Brain microvascular endothelial cell (primary cell): ENCODE data around the gene KCNG2.

Source experiments
- DNase-seq: peaks from one replicate; pipeline ENCODE4 v3.0.0-alpha.2; 2020
- H3K27ac ChIP-seq: fragments of 250-450 bp; sonication (Bioruptor Pico); 2 replicates; pipeline ENCODE4 v1.5.1; 2020; ENCODE audit warnings: mild to moderate bottlenecking, moderate library complexity
- H3K27me3 ChIP-seq: fragments of 250-450 bp; sonication (Bioruptor Pico); replicated peaks from 2 replicates; pipeline ENCODE4 v1.5.1; 2020; ENCODE audit warnings: mild to moderate bottlenecking
- H3K36me3 ChIP-seq: fragments of 250-450 bp; sonication (Bioruptor Pico); replicated peaks from 2 replicates; pipeline ENCODE4 v1.5.1; 2020; ENCODE audit warnings: mild to moderate bottlenecking
- H3K4me3 ChIP-seq: 2 replicates; pipeline ENCODE4 v1.5.1; 2011; ENCODE audit warnings: low read depth, mild to moderate bottlenecking, control low read depth, low read length, moderate library complexity
- CTCF ChIP-seq: IDR thresholded peaks from 2 replicates; pipeline ENCODE4 v1.5.1; 2011; ENCODE audit warnings: low read depth, mild to moderate bottlenecking, moderate library complexity, low read length, control low read depth, inconsistent platforms; ENCODE audit errors: missing control alignments
- in situ Hi-C: cut with HindIII; loops from 2 replicates; pipeline ENCODE4 v1.10.0; 2017; ENCODE audit warnings: low sequenced_read_pairs, low pct_ligation_motif_present

Gene KCNG2

GRCh38 chr18:79918615-79919011, 120.9 kb downstream of the KCNG2 start:
- peaks cover 14% of the 10 kb centered on the region for H3K36me3 ChIP-seq
- no peak for TF ChIP-seq CTCF
- no peaks in the 10 kb centered on the region for H3K27me3 ChIP-seq
- no peak for DNase-seq
- no peak overlapping the region for H3K4me3 ChIP-seq
- H3K27ac ChIP-seq, result no peak overlapping the region
- in situ Hi-C loops, result no loop called here

- in situ Hi-C loops, result no loop called here
- DNase-seq, result no peak
- Histone ChIP-seq H3K4me3 (no peak overlapping the region), H3K27ac (no peak overlapping the region), H3K27me3 (no peaks in the 10 kb centered on the region), H3K36me3 (peaks cover 14% of the 10 kb centered on the region)
- TF ChIP-seq CTCF, result no peak
These were observed 121.4 kb downstream of the KCNG2 start for GRCh38 chr18:79919089-79919488.

GRCh38 chr18:79921984-79922965, 124.5 kb downstream of the KCNG2 start:
- no peak for DNase-seq
- no peak for TF ChIP-seq CTCF
- in situ Hi-C loops, result no loop called here
- Histone ChIP-seq H3K27me3 (no peaks in the 10 kb centered on the region), H3K27ac (no peak overlapping the region), H3K4me3 (no peak overlapping the region), H3K36me3 (peaks cover 7% of the 10 kb centered on the region)

- no peak for TF ChIP-seq CTCF
- Histone ChIP-seq H3K4me3 (no peak overlapping the region), H3K27ac (no peak overlapping the region), H3K36me3 (peaks cover 7% of the 10 kb centered on the region), H3K27me3 (no peaks in the 10 kb centered on the region)
- in situ Hi-C loops, result no loop called here
- DNase-seq, result no peak
These were observed 125.3 kb downstream of the KCNG2 start for GRCh38 chr18:79922971-79923411.

GRCh38 chr18:79923896-79924585, 126.3 kb downstream of the KCNG2 start:
- in situ Hi-C loops, result no loop called here
- no peak for TF ChIP-seq CTCF
- H3K36me3 ChIP-seq, result peaks cover 4% of the 10 kb centered on the region
- no peak overlapping the region for H3K4me3 ChIP-seq
- DNase-seq, result no peak
- H3K27me3 ChIP-seq, result no peaks in the 10 kb centered on the region
- no peak overlapping the region for H3K27ac ChIP-seq
